Measurements from ENCODE around the gene PIK3R6. TPM values are rescaled to one million over a fixed set of nuclear protein-coding genes. Genes with fewer than 3 reads are reported as not detected.

The PIK3R6 gene
- total and polyA plus RNA-seq, 2 of the 4 experiments (the other 2 are of a cell fraction), result not detected

GRCh38 chr17:8825802-8826201 lies 41.7 kb downstream of the PIK3R6 start:
- dilution Hi-C loops (cut with HindIII; ENCODE audit: low sequenced_read_pairs, unreplicated experiment), result no loop called here
- ATAC-seq (ENCODE audit: low read depth) (no peak), DNase-seq (no peak)
- Histone ChIP-seq H3K9me1 (ENCODE audit: insufficient read depth, low read length) (no peaks in the 10 kb centered on the region), H2BK120ac (ENCODE audit: low read depth, low read length) (no peak overlapping the region), H2BK5ac (ENCODE audit: low read depth, low read length, poor library complexity, severe bottlenecking) (no peak overlapping the region), H3K4ac (ENCODE audit: low read depth, low read length) (no peak overlapping the region), H3K23ac (ENCODE audit: low read depth, low read length) (no peak overlapping the region), H4K91ac (ENCODE audit: insufficient read depth, low read depth, low read length) (no peak overlapping the region), H2BK15ac (ENCODE audit: low read depth, low read length) (no peak overlapping the region), H3K27ac (ENCODE audit: insufficient read depth, low read length) (no peak overlapping the region), H2AK9ac (replicated peaks; ENCODE audit: low read depth, low read length, poor library complexity) (no peak overlapping the region), H3K14ac (replicated peaks; ENCODE audit: low read depth, low read length) (no peak overlapping the region), H3K36me3 (ENCODE audit: control insufficient read depth, insufficient read depth, low read length) (no peaks in the 10 kb centered on the region), H3K27me3 (ENCODE audit: control insufficient read depth, insufficient read depth, low read length) (no peaks in the 10 kb centered on the region), H4K5ac (ENCODE audit: low read depth, low read length) (no peak overlapping the region), H3K9me3 (ENCODE audit: control insufficient read depth, insufficient read depth, low read length) (peaks cover 2% of the 10 kb centered on the region), H2BK20ac (ENCODE audit: low read depth, low read length) (no peak overlapping the region), H3K56ac (ENCODE audit: extremely low read depth, insufficient read depth, low read length) (no peak overlapping the region), H3K9ac (ENCODE audit: low read depth, low read length) (no peak overlapping the region), H4K8ac (ENCODE audit: low read depth in 2 of 2, low read length in 2 of 2) (no peak overlapping the region), H3K18ac (ENCODE audit: low read depth, low read length) (no peak overlapping the region), H3K4me2 (ENCODE audit: low read depth, low read length) (no peak overlapping the region), H3K79me1 (ENCODE audit: low read depth in 1 of 2, low read length in 2 of 2) (no peaks in the 10 kb centered on the region), H4K20me1 (ENCODE audit: insufficient read depth, low read length) (no peaks in the 10 kb centered on the region), H3K4me3 (ENCODE audit: insufficient read depth, low read depth, low read length) (no peak overlapping the region), H3K4me1 (ENCODE audit: control insufficient read depth, insufficient read depth, low read length) (no peaks in the 10 kb centered on the region), H2AK5ac (ENCODE audit: low read depth, low read length) (no peak overlapping the region), H2AFZ (replicated peaks; ENCODE audit: low read length, poor library complexity) (no peak overlapping the region)
- intact Hi-C loops (cut with micrococcal nuclease), result no loop called here
- POLR2A ChIA-PET (ENCODE audit: unreplicated experiment), result interaction anchor here (0.6 kb wide), 1 partner anchor 418 kb away, joined by 3 read pairs; no protein-coding TSS in a partner anchor
- BruUV-seq (replicated peaks), result no TSS peak
- TF ChIP-seq NFE2L2 (IDR thresholded peaks at IDR 0.05; ENCODE audit: low read depth, low read length) (no peak), ELK1 (IDR thresholded peaks at IDR 0.05; ENCODE audit: borderline replicate concordance, low read depth, low read length) (no peak), CEBPB (IDR thresholded peaks at IDR 0.05; ENCODE audit: low read depth, low read length) (no peak), RCOR1 (IDR thresholded peaks at IDR 0.05; ENCODE audit: insufficient replicate concordance, low read length) (no peak), CTCF (conservative IDR thresholded peaks at IDR 0.05; ENCODE audit: low read depth, low read length) (no peak), MAZ (IDR thresholded peaks at IDR 0.05; ENCODE audit: borderline replicate concordance, low read depth, low read length) (no peak), SMC3 (IDR thresholded peaks at IDR 0.05; ENCODE audit: low read depth, low read length) (no peak), MAFK (IDR thresholded peaks at IDR 0.05; ENCODE audit: low read depth, low read length) (no peak), MXI1 (IDR thresholded peaks at IDR 0.05; ENCODE audit: borderline replicate concordance, low read depth, low read length) (no peak), POLR2A (IDR thresholded peaks at IDR 0.05; ENCODE audit: low read depth, low read length) (no peak), RAD21 (IDR thresholded peaks at IDR 0.05; ENCODE audit: low read length) (no peak), CHD1 (IDR thresholded peaks at IDR 0.05; ENCODE audit: low read depth, low read length) (no peak), RFX5 (IDR thresholded peaks at IDR 0.05; ENCODE audit: low read depth, low read length) (no peak), USF2 (IDR thresholded peaks at IDR 0.05; ENCODE audit: low read depth, low read length) (no peak), BHLHE40 (IDR thresholded peaks at IDR 0.05; ENCODE audit: low read depth, low read length) (no peak), FOS (IDR thresholded peaks at IDR 0.05; ENCODE audit: low read depth, low read length) (no peak)
- CTCF ChIA-PET, result no interaction called here
- in situ Hi-C loops (cut with MboI; ENCODE audit: low sequenced_read_pairs), result no loop called here
- WGBS, 2 experiments (ENCODE audit: extremely low coverage in 2 of 2, insufficient read length in 1 of 2), result no CpG with 5 or more reads among the region's 2 CpGs
